ENCODE results near the gene MAL. TPM values are rescaled to one million over a fixed set of nuclear protein-coding genes. Genes with fewer than 3 reads are reported as not detected.

The MAL gene
- total RNA-seq, 1 donor from 2014 or later: not detected

GRCh38 chr2:95042472-95043271, 17.2 kb downstream of the MAL start:
- Histone ChIP-seq H3K79me2 (ENCODE audit: low read depth) (no peaks in the 10 kb centered on the region), H3F3A (ENCODE audit: low read depth) (peaks cover 10% of the 10 kb centered on the region), H3K4me2 (no peak overlapping the region), H3K4me3 (no peak overlapping the region), H3K9ac (no peak overlapping the region), H2AFZ (replicated peaks) (no peak overlapping the region), H3K27ac (no peak overlapping the region), H3K27me3 (no peaks in the 10 kb centered on the region), H4K20me1 (ENCODE audit: low read depth) (no peaks in the 10 kb centered on the region), H3K4me1 (no peaks in the 10 kb centered on the region), H3K36me3 (no peaks in the 10 kb centered on the region), H3K9me3 (ENCODE audit: low read depth) (no peaks in the 10 kb centered on the region)
- no peak for DNase-seq (ENCODE audit: low spot score)
- peaks cover 6% of the 10 kb centered on the region for H3K4me1 Mint-ChIP-seq
- peaks cover 18% of the 10 kb centered on the region for H3K27me3 Mint-ChIP-seq (ENCODE audit: insufficient read depth, low read depth)
- TF ChIP-seq EZH2 (IDR thresholded peaks at IDR 0.05) (no peak), EZH2phosphoT487 (IDR thresholded peaks at IDR 0.05) (no peak)
- TF ChIP-seq, protein P1, sequence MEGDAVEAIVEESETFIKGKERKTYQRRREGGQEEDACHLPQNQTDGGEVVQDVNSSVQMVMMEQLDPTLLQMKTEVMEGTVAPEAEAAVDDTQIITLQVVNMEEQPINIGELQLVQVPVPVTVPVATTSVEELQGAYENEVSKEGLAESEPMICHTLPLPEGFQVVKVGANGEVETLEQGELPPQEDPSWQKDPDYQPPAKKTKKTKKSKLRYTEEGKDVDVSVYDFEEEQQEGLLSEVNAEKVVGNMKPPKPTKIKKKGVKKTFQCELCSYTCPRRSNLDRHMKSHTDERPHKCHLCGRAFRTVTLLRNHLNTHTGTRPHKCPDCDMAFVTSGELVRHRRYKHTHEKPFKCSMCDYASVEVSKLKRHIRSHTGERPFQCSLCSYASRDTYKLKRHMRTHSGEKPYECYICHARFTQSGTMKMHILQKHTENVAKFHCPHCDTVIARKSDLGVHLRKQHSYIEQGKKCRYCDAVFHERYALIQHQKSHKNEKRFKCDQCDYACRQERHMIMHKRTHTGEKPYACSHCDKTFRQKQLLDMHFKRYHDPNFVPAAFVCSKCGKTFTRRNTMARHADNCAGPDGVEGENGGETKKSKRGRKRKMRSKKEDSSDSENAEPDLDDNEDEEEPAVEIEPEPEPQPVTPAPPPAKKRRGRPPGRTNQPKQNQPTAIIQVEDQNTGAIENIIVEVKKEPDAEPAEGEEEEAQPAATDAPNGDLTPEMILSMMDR (IDR thresholded peaks at IDR 0.05): no peak
- H3K27ac Mint-ChIP-seq: no peak overlapping the region
- H3K9me3 Mint-ChIP-seq: peaks cover 2% of the 10 kb centered on the region
- H3K36me3 Mint-ChIP-seq: no peaks in the 10 kb centered on the region
- no peak overlapping the region for H3K4me3 Mint-ChIP-seq

GRCh38 chr2:95043300-95044093, 18.0 kb downstream of the MAL start:
- H3K4me1 Mint-ChIP-seq: peaks cover 6% of the 10 kb centered on the region
- TF ChIP-seq EZH2phosphoT487 (IDR thresholded peaks at IDR 0.05): no peak
- TF ChIP-seq EZH2 (IDR thresholded peaks at IDR 0.05): no peak
- TF ChIP-seq, protein P1 (IDR thresholded peaks at IDR 0.05): no peak
- Histone ChIP-seq H4K20me1 (ENCODE audit: low read depth) (no peaks in the 10 kb centered on the region), H3K9me3 (ENCODE audit: low read depth) (no peaks in the 10 kb centered on the region), H3K79me2 (ENCODE audit: low read depth) (no peaks in the 10 kb centered on the region), H3K27me3 (no peaks in the 10 kb centered on the region), H3K4me2 (no peak overlapping the region), H2AFZ (replicated peaks) (no peak overlapping the region), H3K4me1 (no peaks in the 10 kb centered on the region), H3K27ac (no peak overlapping the region), H3K4me3 (no peak overlapping the region), H3K36me3 (no peaks in the 10 kb centered on the region), H3F3A (ENCODE audit: low read depth) (peaks cover 3% of the 10 kb centered on the region), H3K9ac (no peak overlapping the region)
- no peaks in the 10 kb centered on the region for H3K9me3 Mint-ChIP-seq
- peaks cover 14% of the 10 kb centered on the region for H3K27me3 Mint-ChIP-seq (ENCODE audit: insufficient read depth, low read depth)
- no peak overlapping the region for H3K27ac Mint-ChIP-seq
- H3K36me3 Mint-ChIP-seq: no peaks in the 10 kb centered on the region
- no peak overlapping the region for H3K4me3 Mint-ChIP-seq
- DNase-seq (ENCODE audit: low spot score): no peak

DNA sequence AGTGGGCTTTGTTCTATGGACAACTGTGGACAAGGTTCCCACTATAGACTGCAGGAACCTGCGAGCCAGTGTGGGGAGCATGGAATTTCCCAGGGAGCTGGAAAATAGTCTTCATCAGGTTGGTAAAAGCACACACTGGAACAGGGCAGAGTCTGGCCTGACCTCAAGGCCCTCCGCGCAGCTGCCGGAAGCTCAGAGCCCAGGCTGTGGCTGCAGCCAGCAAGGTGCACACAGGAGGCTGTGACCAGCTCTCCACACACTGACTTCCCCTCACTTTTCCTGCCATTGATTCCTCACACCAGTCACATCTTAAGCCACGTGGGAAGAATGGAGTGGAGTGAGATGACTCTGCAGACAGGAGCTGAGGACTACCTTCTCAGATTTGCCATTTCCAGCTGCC, 19.1 kb downstream of the MAL start:
- Mint-ChIP-seq H3K27ac (no peak overlapping the region), H3K4me1 (peaks cover 6% of the 10 kb centered on the region), H3K4me3 (no peak overlapping the region), H3K36me3 (no peaks in the 10 kb centered on the region), H3K9me3 (no peaks in the 10 kb centered on the region), H3K27me3 (ENCODE audit: insufficient read depth, low read depth) (peaks cover 4% of the 10 kb centered on the region)
- Histone ChIP-seq H2AFZ (replicated peaks) (no peak overlapping the region), H3K4me3 (no peak overlapping the region), H4K20me1 (ENCODE audit: low read depth) (no peaks in the 10 kb centered on the region), H3K4me2 (no peak overlapping the region), H3K4me1 (no peaks in the 10 kb centered on the region), H3K36me3 (no peaks in the 10 kb centered on the region), H3K9me3 (ENCODE audit: low read depth) (no peaks in the 10 kb centered on the region), H3F3A (ENCODE audit: low read depth) (no peaks in the 10 kb centered on the region), H3K27me3 (no peaks in the 10 kb centered on the region), H3K9ac (no peak overlapping the region), H3K27ac (no peak overlapping the region), H3K79me2 (ENCODE audit: low read depth) (no peaks in the 10 kb centered on the region)
- DNase-seq (ENCODE audit: low spot score): no peak
- TF ChIP-seq, protein P1 (IDR thresholded peaks at IDR 0.05): no peak
- no peak for TF ChIP-seq EZH2phosphoT487 (IDR thresholded peaks at IDR 0.05)
- TF ChIP-seq EZH2 (IDR thresholded peaks at IDR 0.05): no peak
